KMS-11 (cell line): ENCODE results near the gene AAK1.

Source experiments
- H2AFZ ChIP-seq: fragments of 200-600 bp; sonication (generic); 2 replicates; pipeline ENCODE4 v1.6.1; 2016; ENCODE audit warnings: antibody characterized with exemption, mixed run types, low read depth
- H3K27ac ChIP-seq: fragments of 200-600 bp; sonication (generic); 2 replicates; pipeline ENCODE4 v1.6.1; 2016; ENCODE audit warnings: mild to moderate bottlenecking, mixed run types
- H3K27me3 ChIP-seq: fragments of 200-600 bp; sonication (generic); 2 replicates; pipeline ENCODE4 v1.6.1; 2017; ENCODE audit warnings: mild to moderate bottlenecking, low read depth, mixed run types, moderate library complexity; ENCODE audit not compliant: insufficient read depth
- H3K36me3 ChIP-seq: fragments of 200-600 bp; sonication (generic); 2 replicates; pipeline ENCODE4 v1.6.1; 2017; ENCODE audit warnings: mild to moderate bottlenecking, mixed run types; ENCODE audit not compliant: insufficient read depth
- H3K4me1 ChIP-seq: fragments of 200-600 bp; sonication (generic); 2 replicates; pipeline ENCODE4 v1.6.1; 2016; ENCODE audit warnings: mild to moderate bottlenecking, low read depth, mixed run types; ENCODE audit not compliant: poor library complexity, severe bottlenecking
- H3K4me2 ChIP-seq: fragments of 200-600 bp; sonication (generic); 2 replicates; pipeline ENCODE4 v1.7.0; 2016; ENCODE audit warnings: mild to moderate bottlenecking, mixed run types
- H3K4me3 ChIP-seq: fragments of 200-600 bp; sonication (generic); IDR thresholded peaks from 2 replicates; pipeline ENCODE4 v1.6.1; 2017; ENCODE audit warnings: low read depth, low read length, mixed read lengths; ENCODE audit not compliant: insufficient read depth
- H3K79me2 ChIP-seq: fragments of 200-600 bp; sonication (generic); 2 replicates; pipeline ENCODE4 v1.6.1; 2016; ENCODE audit warnings: low read depth, mixed run types; ENCODE audit not compliant: insufficient read depth
- H3K9ac ChIP-seq: fragments of 200-600 bp; sonication (generic); 2 replicates; pipeline ENCODE4 v1.6.1; 2016; ENCODE audit warnings: mild to moderate bottlenecking, mixed run types
- H4K20me1 ChIP-seq: fragments of 200-600 bp; sonication (generic); 2 replicates; pipeline ENCODE4 v1.6.1; 2016; ENCODE audit warnings: mild to moderate bottlenecking, mixed run types; ENCODE audit not compliant: insufficient read depth
- TF ChIP-seq, protein P1 (sequence below): fragments of 200-600 bp; sonication (generic); conservative IDR thresholded peaks from 2 replicates; pipeline ENCODE4 v1.6.1; 2017; ENCODE audit warnings: low read depth, mild to moderate bottlenecking, antibody characterized with exemption, low read length, moderate library complexity, mixed read lengths

AAK1 gene

DNA sequence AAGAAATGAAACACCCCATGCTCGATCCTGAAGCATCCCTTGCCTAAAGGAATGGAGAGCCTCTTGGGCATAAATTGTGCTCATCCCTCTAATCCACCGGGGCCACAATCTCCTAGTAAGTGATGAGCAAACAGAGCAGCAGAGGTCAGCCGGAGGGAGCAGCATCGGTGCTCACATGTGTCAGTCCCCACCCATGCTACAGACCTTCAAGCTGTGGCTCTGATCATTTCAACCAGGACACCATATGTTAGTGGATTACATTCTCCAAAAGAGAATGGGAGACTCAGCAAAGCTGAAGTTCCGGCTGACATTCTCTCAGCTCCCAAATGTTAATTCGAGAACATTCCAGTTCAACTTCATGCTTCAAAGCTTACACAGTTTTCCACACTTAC, 75.6 kb downstream of the AAK1 start:
- Histone ChIP-seq H3K4me2 (no peak overlapping the region), H3K4me3 (no peak overlapping the region), H4K20me1 (no peaks in the 10 kb centered on the region), H2AFZ (no peak overlapping the region), H3K36me3 (no peaks in the 10 kb centered on the region), H3K79me2 (no peaks in the 10 kb centered on the region; the same call in 1 of the 2 replicates), H3K27ac (no peak overlapping the region), H3K4me1 (peaks cover 20% of the 10 kb centered on the region), H3K27me3 (no peaks in the 10 kb centered on the region), H3K9ac (no peak overlapping the region)
- TF ChIP-seq, protein P1, sequence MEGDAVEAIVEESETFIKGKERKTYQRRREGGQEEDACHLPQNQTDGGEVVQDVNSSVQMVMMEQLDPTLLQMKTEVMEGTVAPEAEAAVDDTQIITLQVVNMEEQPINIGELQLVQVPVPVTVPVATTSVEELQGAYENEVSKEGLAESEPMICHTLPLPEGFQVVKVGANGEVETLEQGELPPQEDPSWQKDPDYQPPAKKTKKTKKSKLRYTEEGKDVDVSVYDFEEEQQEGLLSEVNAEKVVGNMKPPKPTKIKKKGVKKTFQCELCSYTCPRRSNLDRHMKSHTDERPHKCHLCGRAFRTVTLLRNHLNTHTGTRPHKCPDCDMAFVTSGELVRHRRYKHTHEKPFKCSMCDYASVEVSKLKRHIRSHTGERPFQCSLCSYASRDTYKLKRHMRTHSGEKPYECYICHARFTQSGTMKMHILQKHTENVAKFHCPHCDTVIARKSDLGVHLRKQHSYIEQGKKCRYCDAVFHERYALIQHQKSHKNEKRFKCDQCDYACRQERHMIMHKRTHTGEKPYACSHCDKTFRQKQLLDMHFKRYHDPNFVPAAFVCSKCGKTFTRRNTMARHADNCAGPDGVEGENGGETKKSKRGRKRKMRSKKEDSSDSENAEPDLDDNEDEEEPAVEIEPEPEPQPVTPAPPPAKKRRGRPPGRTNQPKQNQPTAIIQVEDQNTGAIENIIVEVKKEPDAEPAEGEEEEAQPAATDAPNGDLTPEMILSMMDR, result no peak

DNA sequence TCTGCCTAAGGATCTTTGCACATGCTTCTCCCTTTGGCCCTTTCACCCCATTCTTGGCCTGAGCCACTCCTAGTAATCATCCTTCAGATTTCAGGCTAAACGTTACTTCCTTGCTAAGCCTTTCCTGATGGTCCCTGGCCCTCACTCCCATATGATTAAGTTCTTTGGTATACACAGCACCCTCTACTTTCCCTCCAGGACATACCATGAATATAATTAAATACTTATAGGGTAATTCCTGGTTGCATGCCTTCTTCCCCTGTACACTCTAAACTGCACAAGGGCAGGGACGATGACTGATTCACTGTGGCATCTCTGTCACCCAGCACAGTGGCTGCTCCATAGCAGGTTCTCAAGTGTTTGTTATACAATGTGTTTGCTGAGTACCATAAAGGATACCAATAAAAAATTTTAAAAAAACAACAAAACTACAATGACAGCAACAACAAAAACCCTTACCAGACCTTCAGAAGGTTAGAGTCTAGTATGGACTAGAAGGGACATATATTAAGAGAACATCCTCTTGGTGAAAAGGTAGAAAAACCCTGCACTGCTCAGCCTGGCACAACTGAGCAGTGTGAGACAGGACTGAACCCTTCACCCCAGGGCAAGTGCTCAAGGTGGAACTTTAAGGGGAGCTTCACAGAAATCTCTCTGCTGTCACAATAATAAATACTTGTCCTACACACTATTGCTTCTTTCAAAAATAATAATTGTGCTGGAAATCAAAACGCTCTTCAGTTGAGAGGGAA, 76.2 kb downstream of the AAK1 start:
- H4K20me1 ChIP-seq, result no peaks in the 10 kb centered on the region
- no peaks in the 10 kb centered on the region; the same call in 1 of the 2 replicates for H3K79me2 ChIP-seq
- no peak overlapping the region for H3K4me3 ChIP-seq
- H3K27me3 ChIP-seq, result no peaks in the 10 kb centered on the region
- H2AFZ ChIP-seq, result no peak overlapping the region
- no peak overlapping the region for H3K4me2 ChIP-seq
- TF ChIP-seq, protein P1, result no peak
- peaks cover 19% of the 10 kb centered on the region for H3K4me1 ChIP-seq
- H3K36me3 ChIP-seq, result no peaks in the 10 kb centered on the region
- no peak overlapping the region for H3K9ac ChIP-seq
- no peak overlapping the region for H3K27ac ChIP-seq

DNA sequence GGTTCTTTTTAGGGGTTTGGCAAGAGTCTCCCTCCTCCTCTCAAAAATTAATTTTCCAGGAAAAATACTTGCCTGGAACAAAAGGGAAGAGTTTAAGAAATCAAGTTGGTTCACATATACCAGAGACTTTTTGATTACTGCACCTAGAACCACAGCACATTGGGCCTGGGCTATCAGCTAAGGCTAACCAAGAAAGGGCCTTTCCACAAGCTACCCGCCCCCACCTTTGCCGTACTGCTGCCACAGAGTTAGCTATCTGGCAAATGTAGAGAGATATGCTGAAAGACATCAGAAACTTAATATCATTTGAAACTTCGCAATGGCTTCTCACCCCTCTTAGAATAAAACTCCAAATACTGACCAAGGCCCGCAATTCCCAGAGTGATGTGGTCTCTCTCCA, 76.9 kb downstream of the AAK1 start:
- no peaks in the 10 kb centered on the region for H4K20me1 ChIP-seq
- no peak overlapping the region for H3K4me3 ChIP-seq
- no peak overlapping the region for H3K4me2 ChIP-seq
- H2AFZ ChIP-seq, result no peak overlapping the region
- TF ChIP-seq, protein P1, result no peak
- no peaks in the 10 kb centered on the region; the same call in 1 of the 2 replicates for H3K79me2 ChIP-seq
- no peaks in the 10 kb centered on the region for H3K27me3 ChIP-seq
- no peaks in the 10 kb centered on the region for H3K36me3 ChIP-seq
- peaks cover 19% of the 10 kb centered on the region for H3K4me1 ChIP-seq
- no peak overlapping the region for H3K9ac ChIP-seq
- H3K27ac ChIP-seq, result no peak overlapping the region

DNA sequence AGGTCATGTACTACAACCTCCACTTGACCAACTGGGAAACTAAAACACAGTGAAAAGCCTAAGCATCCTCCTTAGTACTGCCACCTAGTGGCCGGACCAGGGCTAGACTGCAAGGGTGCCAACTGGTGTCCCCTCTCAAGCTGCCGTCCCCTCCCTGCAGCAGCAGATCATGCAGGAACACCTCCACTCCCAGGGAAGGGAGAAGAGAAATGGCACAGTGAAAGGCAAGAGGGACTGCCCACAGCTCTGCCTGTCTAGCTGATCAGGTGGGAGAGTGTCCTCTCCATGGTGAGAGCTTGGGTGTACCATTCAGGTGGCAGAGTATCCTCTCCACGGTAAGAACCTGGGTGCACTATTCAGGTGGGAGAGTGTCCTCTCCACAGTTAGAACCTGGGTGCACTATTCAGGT, 78.1 kb downstream of the AAK1 start:
- TF ChIP-seq, protein P1, result peak; percentile 96
- peaks cover 19% of the 10 kb centered on the region for H3K4me1 ChIP-seq
- no peaks in the 10 kb centered on the region for H4K20me1 ChIP-seq
- no peaks in the 10 kb centered on the region for H3K36me3 ChIP-seq
- H3K79me2 ChIP-seq, result no peaks in the 10 kb centered on the region; the same call in 1 of the 2 replicates
- H3K4me2 ChIP-seq, result no peak overlapping the region
- no peak overlapping the region for H2AFZ ChIP-seq
- no peak overlapping the region for H3K4me3 ChIP-seq
- H3K9ac ChIP-seq, result no peak overlapping the region
- no peaks in the 10 kb centered on the region for H3K27me3 ChIP-seq
- no peak overlapping the region for H3K27ac ChIP-seq
